HG03060 (cell line): ENCODE results near the gene LRRK1.

ENCODE experiments used
- ATAC-seq: cut with Tn5 transposase; IDR thresholded peaks from one replicate; pipeline ENCODE4 v1.9.1; 2021; ENCODE audit warnings: low read depth, moderate number of reproducible peaks; ENCODE audit not compliant: unreplicated experiment

LRRK1 gene

GRCh38 chr15:101102746-101103145 lies 183.6 kb downstream of the LRRK1 start:
- no peak for ATAC-seq

DNA sequence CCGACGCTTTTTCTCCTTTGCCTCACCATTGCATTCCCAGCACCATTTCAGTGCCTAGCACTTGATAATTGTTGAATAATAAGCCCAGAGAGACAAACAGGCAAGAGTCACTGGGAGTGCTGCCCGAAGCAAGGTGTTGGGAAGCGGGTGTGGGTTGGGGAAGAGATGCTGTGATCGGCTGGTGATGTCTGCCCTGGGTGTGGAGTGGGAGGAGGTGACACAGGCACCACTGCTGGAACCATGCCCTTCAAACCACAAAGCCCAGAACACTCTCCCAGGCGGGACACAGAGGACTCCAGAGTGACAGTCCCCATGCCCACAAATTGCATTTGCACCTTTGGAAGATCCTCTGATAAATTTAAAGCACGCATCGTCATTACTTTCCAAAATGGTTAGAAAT lies 184.4 kb downstream of the LRRK1 start:
- no peak for ATAC-seq

DNA sequence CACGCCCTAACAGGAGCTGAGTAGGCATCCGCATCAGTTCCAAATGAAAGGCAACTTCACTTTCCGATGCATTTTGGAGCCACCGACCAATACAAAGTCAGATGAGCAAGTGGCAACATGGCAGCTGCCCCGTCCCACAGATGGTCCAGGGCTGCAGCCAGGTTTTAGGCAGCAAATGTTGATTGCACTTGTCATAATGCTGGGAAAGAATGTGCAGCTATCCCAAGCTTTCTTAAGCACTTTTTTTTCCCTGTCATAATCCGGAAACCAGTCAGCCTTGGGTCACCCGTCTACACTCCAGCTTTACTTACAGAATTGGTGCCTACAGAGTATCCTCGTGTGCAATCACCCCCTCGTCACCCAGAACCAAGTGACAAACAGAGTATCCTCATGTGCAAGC lies 185.0 kb downstream of the LRRK1 start:
- ATAC-seq = no peak

DNA sequence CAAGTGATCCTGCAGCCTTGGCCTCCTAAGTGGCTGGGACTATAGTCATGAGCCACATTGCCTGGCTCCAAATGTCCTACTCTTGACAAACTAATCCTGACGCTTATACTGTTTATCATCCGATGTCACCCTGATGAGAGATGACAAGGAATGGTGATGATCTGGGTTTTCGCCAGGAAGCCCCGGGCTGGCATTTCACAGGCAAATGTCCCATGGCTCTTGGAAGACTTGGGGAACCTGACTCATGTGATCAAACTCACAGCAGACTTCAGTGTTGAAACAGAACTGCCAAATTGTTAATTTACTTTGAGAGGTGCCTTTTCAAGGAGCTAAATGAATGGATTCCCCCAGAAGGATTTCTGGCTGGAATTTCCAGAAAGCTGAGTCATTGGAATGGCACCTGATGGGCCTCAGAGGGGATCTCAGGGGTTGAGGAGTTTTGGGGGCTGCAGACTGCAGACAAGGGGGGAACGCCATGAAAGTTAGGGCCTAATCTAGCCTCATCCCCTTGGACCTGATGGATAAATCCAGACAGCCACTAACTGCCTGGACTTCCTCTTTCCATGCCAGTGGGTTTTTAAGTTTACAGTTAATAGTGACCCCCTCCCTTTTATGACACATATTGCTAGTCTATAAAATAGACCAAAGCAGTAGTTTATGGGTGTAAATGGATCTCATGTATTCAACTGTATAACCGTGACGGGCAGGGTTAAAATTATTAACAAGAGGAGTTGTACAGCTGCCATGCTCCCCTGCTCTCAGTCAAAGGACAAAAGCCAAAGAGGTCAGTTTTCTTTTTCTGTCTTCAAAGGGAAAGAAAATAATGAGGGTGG lies 186.1 kb downstream of the LRRK1 start:
- no peak for ATAC-seq

DNA sequence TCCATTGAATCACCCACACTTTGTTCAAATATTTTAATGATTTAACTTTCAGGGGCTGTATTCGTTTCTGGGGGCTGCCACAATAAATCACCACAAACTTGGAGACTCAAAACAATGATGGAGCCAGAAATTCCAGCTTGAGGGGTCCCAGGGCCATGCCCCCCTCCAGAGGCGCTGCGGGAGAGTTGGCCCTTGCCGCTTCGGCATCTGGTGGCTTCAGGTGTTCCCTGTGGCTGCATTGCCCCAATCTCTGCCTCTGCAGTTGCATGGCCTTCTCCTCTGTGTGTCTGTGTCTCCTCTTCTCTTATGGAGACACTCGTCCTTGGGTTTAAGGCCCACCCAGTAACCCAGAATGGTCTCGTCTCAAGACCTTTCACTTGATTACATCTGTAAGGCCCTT lies 187.9 kb downstream of the LRRK1 start:
- no peak for ATAC-seq

- ATAC-seq = no peak
These were observed 188.7 kb downstream of the LRRK1 start for GRCh38 chr15:101107625-101108460.

- no peak for ATAC-seq
These were observed 189.3 kb downstream of the LRRK1 start for GRCh38 chr15:101108461-101108775.

DNA sequence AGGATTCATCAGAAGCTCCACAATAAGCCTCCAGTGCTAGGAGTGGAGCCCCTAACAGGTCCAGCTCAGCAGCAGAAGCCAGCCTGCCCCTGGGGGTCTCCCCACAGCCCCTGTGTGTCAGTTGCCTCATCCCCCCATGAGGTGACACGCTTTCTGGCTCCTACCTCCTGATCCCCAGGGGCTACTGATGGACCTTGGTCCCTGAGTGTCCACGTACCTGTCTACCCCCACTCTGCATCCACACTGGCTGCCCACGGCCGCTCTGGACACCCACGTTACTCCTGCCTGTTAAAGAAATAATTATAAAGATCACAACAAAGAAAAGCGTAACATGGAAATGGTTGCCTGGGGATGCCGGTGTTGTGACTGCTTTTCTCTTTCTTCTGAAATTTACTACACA lies 189.6 kb downstream of the LRRK1 start:
- ATAC-seq = no peak

GRCh38 chr15:101110681-101111569 lies 191.8 kb downstream of the LRRK1 start:
- no peak for ATAC-seq

DNA sequence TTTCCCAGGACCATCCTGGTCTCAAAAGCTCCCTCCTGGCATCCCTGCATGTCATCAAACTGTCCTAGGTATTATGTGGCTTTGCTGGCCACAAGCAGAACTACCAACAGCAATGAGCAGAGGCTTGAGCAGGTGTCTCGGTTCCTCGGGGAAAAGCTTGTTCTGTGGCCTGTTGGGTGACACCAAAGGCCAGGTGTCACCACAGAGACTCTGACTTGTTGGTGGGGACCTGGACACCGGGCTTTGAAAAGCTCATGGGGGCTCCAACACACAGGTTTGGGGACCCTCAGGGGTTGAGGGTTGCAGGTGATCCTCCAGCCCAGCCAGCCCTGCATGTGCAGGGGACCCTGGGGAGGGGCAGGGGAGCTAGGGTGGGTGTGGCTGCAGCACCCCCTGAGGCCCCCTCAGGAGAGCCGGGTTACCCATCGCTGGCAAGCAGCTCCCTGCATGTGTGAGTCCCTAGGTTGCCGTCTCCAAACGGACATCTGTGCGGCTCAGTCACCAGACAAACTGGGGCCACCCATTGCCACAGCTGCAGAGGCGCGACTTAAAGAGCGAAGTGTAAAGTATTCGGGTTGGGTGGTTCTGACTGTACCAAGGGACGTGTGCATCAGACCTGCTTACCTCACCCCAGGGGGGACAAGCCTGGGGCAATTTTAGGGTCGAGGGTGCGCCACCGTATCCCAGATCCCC lies 192.6 kb downstream of the LRRK1 start:
- ATAC-seq = no peak

DNA sequence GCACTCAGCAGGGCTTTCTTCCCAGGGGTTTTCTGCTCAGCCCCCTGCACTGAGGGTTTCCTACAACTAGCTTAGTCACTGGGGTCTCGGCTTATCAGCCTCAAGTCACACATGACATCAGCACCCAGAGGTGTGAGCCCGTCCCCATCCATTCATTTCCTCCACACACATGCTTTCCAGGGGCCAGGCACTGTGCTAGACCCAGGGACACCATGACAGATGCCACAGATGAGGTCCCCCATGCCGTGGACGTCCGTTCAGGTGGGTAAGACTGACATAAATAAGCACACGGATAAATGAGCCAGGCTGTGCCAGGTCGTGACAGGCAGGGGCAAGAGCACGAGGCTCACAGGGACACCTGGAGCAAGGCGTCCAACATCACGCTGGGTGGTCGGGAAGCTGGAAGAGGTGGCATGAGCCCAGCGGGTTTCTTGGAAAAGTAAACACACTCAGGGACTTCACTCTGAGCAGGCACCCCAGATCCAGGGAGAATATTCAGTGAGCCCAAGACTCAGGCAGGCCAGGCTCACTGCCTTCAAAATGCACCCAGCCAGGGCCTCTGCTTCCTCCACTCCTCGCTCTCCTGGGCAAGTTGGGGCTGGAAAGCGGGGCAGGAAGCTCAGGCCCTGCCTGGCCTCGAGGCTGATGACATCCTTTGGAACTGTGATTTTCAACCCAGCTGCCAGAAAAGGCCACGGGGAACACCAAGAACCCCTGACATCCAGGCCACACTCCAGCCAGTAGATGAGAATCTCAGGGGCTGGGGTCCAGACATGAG lies 193.4 kb downstream of the LRRK1 start:
- ATAC-seq = no peak

- no peak for ATAC-seq
These were observed 194.2 kb downstream of the LRRK1 start for GRCh38 chr15:101113114-101114005.

DNA sequence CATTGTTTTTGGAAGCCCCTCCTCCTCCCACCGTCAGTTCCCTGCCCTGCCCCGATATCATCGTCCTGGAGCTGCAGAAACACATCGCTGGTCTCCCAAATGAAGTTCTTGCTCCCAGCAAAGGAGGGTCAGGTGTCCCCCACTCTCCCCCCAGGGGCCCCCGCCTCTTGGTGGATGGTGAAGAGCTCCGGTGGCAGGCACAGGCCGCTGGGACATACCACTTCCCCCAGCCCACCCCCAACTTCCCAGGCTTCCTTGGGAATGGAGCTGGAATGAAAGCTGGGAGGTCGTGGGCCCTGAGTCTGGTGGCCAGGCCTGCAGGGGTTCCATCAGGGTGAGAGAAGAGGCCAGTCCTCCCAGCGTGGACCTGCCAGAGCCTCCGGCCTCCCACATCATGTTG lies 195.0 kb downstream of the LRRK1 start:
- no peak for ATAC-seq

GRCh38 chr15:101114610-101115009 lies 195.5 kb downstream of the LRRK1 start:
- no peak for ATAC-seq

- no peak for ATAC-seq
These were observed 196.2 kb downstream of the LRRK1 start for GRCh38 chr15:101115393-101115785.

GRCh38 chr15:101115786-101116680 lies 196.9 kb downstream of the LRRK1 start:
- ATAC-seq = no peak

GRCh38 chr15:101116681-101116976 lies 197.5 kb downstream of the LRRK1 start:
- ATAC-seq = no peak

- ATAC-seq = no peak
These were observed 199.0 kb downstream of the LRRK1 start for GRCh38 chr15:101118116-101118515.
